Measurements from ENCODE around the gene LRP2BP.

- no peak for TF ChIP-seq CTCF (conservative IDR thresholded peaks at IDR 0.05)
- no peak for TF ChIP-seq EZH2 (IDR thresholded peaks at IDR 0.05; ENCODE audit: low read depth)
Observed at GRCh38 chr4:185404031-185404430, 8.3 kb upstream of the LRP2BP start.

All from PC-9 (cell line).